HG02678 (cell line): Measurements from ENCODE around the gene TMEM263.
"Not testable (repeated sequence)": the region's sequence is repeated elsewhere in the genome, so short reads cannot be mapped to it uniquely, and the experiment has no call there.

ENCODE experiments used
- ATAC-seq: cut with Tn5 transposase; IDR thresholded peaks from one replicate; pipeline ENCODE4 v1.9.1; 2021; ENCODE audit warnings: mild to moderate bottlenecking, moderate library complexity; ENCODE audit not compliant: unreplicated experiment

TMEM263 gene

GRCh38 chr12:106955377-106956047 lies at the start of gene TMEM263:
Gene TMEM263, plus strand, starts transcription at chr12:106955907. Its CDS starts 11,210 bp downstream, at chr12:106967117.
- peak; percentile 80 for ATAC-seq

GRCh38 chr12:106906715-106907114 lies 49.0 kb upstream of the TMEM263 start:
- no peak for ATAC-seq

DNA sequence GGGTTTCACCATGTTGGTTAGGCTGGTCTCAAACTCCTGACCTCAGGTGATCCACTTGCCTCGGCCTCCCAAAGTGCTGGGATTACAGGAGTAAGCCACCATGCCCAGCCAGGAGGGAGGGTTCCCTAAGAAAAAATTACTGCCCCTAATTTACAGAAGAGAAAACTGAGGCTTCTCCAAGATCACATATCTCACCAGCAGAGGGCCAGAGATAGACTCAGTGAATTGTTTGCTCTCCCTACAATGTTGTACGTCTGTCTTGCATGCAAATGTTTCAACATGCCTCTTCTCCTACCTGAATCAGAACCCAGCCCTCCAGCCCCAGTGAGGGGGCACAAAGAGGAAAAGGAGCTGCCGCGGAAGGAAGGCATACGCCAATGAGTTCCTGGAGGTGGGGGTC lies 48.3 kb upstream of the TMEM263 start:
- ATAC-seq: no peak

- no peak for ATAC-seq
Measured at GRCh38 chr12:106907846-106908245, 47.9 kb upstream of the TMEM263 start.

DNA sequence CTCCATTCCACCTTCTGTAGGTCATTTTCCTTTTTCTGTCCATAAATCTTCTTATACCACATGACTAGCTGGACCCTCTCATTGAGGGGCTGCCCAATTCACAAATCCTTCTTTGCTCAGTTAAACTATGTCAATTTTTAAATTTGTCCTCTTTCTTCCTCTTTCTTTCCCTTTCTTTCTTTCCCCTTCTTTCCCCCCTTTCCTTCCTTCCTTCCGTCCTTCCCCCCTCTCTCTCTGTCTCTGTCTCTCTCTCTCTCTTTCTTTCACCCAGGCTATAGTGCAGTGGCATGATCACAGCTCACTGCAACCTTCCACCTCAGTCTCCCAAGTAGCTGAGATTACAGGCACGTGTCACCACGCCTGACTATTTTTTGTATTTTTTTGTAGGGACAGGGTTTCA lies 47.1 kb upstream of the TMEM263 start:
- no peak for ATAC-seq

- ATAC-seq: peak; percentile 71
Measured at GRCh38 chr12:106910202-106910601, 45.5 kb upstream of the TMEM263 start.

DNA sequence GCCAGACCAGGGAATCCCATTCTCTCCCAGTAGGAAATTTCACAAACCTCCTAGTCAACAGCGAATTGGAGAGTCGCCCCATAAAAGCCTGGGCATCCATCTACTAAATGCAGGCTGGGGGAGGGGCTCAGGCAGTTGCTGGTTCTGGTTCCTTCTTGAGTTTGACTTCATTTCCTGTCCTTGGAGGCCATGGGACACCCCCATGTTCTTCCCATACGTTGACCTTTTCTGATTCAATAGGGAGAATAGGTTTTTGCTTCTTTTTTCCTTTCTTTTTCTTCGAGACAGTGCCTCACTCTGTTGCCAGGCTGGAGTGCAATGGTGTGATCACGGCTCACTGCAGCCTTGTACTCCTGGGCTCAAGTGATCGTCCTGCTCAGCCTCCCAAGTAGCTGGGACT lies 44.1 kb upstream of the TMEM263 start:
- ATAC-seq: no peak

DNA sequence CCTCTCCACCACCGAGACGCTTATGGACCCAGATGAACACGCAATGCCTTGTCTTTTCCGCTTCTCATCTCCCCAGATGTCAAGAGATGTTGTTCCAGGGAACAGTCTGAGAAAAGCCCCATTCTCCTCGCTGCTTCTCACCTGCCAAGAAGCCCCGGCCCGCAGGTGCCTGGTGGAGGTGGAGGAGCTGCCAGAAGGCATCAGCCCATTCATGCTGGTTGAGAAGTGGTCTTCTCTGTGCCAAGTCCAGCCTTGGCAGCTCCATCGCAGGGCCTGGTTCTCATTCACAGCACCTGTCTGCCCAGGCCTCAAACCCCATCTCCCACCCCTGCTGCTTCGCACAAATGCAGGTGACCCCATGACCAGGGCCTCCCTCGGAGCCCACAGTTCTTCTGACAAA lies 42.3 kb upstream of the TMEM263 start:
- ATAC-seq: no peak

DNA sequence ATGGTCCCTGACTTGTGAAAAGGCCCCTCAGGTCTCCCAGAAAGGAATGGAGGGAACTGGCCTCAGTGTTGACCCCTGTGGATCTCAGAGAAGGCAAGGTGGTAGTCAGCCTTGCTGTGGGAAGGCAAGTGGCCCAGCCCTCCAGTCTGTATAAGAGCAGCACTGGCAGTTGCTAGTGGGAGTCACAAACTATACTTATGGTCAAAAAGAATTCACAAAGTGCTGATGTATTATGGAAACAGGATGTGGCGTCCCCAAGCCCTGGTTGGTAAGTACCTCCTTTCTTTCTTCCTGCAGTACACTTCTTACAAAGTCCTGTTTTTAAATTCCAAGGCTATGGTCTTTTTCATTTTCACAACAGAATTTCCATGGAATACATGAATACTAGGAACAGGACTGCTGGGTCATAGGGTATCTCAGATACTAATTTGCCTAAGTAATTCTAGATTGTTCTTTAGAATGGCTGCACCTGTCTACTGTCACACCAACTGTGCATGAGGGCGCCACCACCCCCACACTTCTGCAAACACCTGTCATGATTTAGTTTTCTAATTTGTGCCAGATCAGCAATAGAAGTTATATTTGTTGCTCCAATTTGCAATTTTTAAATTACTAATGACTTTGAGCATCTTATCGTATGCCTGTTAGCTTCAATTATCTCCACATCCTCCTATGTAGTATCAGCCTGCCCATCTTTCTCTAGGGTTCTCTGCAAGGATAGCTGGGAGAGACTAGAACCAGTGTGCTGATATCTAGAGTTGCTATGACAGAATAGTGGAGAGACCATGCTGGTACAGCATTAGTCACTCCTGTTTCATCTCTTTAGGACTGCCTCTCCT lies 40.7 kb upstream of the TMEM263 start:
- ATAC-seq: peak; percentile 68

- ATAC-seq: peak; percentile 4
Measured at GRCh38 chr12:106915635-106916026, 40.1 kb upstream of the TMEM263 start.

DNA sequence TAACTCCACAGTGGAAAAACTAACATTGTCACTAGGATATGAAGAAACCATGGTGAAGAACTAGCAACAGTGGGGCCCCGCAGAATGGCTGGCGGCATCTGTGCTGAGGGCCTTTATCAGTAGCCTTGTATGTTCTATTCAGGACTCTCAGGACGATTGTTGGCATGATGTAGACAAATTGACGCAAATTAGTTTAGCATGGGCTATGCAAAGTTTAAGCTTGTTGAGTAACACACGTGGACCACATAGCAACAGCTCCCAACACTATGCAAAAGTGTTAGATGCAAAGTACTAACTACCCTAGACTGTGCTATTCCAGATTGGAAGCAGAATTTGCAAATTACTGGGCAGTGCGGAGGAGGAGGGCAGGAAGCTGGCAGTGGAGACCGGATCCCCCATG lies 38.2 kb upstream of the TMEM263 start:
- no peak for ATAC-seq

DNA sequence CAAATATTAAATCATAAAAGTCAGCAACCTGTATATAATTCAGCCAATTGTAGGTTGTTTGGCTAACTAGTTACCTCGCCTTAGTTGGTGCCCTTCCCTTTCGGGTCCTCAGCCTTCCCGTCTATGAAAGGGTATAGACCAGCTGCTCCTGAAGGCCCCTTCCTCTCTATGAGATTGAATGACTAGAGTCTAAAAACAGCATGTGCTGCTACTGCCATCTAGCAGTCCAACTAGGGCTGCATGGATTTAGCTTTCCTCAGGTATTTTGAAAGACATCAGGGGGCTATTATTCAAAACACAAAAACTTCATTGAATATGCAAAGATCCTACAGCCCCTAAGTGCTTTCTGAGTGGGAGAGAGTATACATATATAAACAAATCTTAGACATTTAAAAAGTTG lies 37.0 kb upstream of the TMEM263 start:
- ATAC-seq: no peak

DNA sequence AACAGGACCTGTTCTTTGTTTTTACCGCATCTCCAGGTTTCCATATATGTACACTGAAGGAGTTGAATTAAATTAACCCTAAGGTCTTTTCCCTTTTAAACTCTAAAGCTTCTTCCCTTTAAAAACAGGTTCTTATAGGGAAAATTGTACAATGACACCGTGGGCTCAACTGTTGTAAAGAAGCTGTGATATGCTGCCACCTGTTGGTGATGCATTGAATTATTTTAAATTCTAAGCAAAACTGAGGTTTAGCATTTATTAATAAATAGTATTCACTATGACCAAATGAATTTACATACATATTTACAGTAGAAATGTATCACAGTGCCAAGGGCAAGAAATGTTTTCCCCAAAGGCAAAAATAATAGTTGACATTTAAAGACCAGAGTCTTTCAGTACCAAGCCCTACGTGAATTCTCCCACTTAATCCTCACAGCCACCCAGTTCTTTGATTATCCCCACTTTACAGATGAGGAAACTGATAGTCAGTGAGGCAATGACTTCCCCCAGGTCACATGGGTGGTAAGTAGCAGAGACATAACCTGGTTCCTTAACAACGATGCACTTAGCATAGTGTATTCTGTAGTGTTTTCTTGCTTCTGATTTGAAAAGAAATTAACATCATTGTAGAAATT lies 35.7 kb upstream of the TMEM263 start:
- ATAC-seq: no peak

DNA sequence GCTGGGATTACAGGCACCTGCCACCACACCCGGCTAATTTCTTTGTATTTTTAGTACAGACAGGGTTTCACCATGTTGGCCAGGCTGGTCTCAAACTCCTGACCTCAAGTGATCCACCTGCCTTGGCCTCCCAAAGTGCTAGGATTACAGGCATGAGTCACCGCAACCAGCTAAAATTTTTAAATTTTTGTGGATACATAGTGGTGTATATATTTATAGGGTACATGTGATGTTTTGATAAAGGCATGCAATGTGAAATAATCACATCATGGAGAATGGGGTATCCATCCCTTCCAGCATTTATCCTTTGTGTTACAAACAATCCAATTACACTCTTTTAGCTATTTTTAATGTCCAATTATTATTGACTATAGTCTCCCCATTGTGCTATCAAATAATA lies 33.7 kb upstream of the TMEM263 start:
- ATAC-seq: not testable (repeated sequence)

GRCh38 chr12:106923594-106923993 lies 32.1 kb upstream of the TMEM263 start:
- ATAC-seq: not testable (repeated sequence)

GRCh38 chr12:106924268-106924861 lies 31.3 kb upstream of the TMEM263 start:
- ATAC-seq: no peak

- ATAC-seq: no peak
Measured at GRCh38 chr12:106926657-106927056, 29.1 kb upstream of the TMEM263 start.

GRCh38 chr12:106934277-106934676 lies 21.4 kb upstream of the TMEM263 start:
- ATAC-seq: no peak

- ATAC-seq: no peak
Measured at GRCh38 chr12:106941481-106942156, 14.1 kb upstream of the TMEM263 start.

DNA sequence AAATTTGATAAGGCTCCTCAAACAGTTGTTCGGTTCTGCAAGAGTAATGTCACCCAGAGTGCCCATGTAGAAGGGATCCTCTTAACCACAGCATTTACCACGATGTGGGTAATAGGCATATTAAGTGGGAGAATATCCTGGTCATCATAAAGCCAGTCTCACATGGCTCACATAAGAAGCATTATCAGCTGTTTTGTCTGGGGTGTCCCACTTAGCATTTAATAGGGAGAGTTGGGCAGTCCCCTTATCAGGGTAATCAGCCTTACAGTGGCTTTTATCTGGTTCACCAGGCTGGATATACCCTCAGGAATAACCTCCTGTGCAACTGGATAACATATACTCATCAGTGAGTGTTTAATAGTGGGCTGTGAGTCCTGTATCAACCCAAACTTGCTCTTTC lies 12.9 kb upstream of the TMEM263 start:
- ATAC-seq: no peak
